Camera-type eye (tissue), 1 donor: ENCODE measurements around the gene LANCL1. TPM values are rescaled to one million over a fixed set of nuclear protein-coding genes. Genes with fewer than 3 reads are reported as not detected.

Experiments
- total RNA-seq: library from RNA; depleted of rRNA; stranded (reverse); fragments of >200 nt; gene quantifications from one replicate; pipeline ENCODE4 v1.2.3, GENCODE V29; 2014

The LANCL1 gene
- 88.8 TPM for total RNA-seq

GRCh38 chr2:210476194-210477128 lies at the start of gene LANCL1:
Gene LANCL1, minus strand, starts transcription at chr2:210476759. Its CDS starts 363 bp downstream, at chr2:210476396.

Other genes with a start within 250 kb of the LANCL1 start
- gene MYL1, start 161.6 kb downstream of the LANCL1 start, total RNA-seq, result 417 TPM
- gene CPS1, start 79.8 kb upstream of the LANCL1 start, total RNA-seq, result 3.8 TPM